NCI-H446 (cell line): ENCODE results near the gene ZDHHC14.

Experiments used
- DNase-seq, 2 experiments: peaks; one replicate each; lab custom pipeline; 2025; lab: John Stamatoyannopoulos, UW

ZDHHC14 gene

GRCh38 chr6:157491571-157492232, 110.7 kb downstream of the ZDHHC14 start:
- DNase-seq: no peak

DNA sequence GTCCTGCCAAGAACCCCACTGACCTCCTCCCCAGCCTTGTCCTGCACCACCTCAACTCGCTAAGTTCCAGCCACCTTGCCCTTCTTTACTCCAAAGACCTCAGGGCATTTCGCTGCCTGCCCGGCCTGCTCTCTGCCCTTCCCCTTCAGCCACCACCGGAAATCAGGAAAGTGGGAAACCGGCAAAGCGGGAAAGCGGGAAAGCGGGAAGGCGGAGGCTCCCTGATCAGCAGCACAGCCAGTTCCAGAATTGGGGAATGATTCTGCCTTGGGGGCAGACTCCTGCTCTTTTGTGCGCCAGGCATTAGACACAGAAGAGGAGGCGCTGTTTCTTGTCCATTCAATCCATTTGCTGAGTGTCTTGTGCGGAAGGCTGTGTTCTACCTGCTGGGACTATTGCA, 111.3 kb downstream of the ZDHHC14 start:
- DNase-seq: no peak

- DNase-seq: no peak
Observed at GRCh38 chr6:157492741-157493140, 111.8 kb downstream of the ZDHHC14 start.

DNA sequence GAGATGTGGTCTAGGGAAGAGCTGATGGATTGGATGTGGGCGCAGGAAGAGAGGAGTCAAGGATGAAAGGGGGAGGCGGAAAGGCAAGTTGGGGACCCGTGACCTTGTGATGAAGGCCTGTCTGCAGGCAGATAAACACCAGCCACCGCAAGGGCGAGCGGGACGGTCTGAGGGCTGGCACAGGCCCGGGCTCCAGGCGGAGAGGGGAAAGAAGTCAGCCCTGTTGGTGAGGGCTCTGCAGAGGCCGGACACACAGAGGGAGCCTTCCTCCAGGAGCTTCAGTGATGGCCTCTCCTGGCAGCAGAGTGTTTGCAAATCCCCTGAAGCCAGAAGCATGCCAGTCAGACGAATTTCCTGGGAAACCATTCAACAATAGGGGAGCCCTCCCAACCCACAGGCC, 112.2 kb downstream of the ZDHHC14 start:
- no peak for DNase-seq

- no peak for DNase-seq
Observed at GRCh38 chr6:157493576-157493975, 112.6 kb downstream of the ZDHHC14 start.

GRCh38 chr6:157494132-157494710, 113.2 kb downstream of the ZDHHC14 start:
- no peak for DNase-seq

GRCh38 chr6:157496534-157497095, 115.6 kb downstream of the ZDHHC14 start:
- no peak for DNase-seq

DNA sequence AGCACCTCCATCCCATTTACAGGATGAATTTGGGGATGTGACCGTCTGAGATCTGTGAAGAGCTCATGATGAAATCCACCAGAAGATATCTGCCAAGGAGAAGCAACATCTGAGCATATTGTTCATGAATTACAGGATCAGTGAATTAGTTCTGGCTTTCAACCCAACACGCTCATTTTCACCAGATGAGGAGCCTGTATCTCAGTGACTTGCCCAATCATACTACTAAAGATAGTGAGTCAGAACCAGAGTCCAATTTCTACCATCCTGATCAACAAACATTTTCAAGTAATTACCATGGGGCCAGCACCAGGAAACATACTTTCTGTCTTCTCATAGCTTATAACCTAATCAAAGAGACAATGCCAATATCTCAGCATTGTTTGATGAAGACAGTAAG, 116.6 kb downstream of the ZDHHC14 start:
- DNase-seq: no peak

DNA sequence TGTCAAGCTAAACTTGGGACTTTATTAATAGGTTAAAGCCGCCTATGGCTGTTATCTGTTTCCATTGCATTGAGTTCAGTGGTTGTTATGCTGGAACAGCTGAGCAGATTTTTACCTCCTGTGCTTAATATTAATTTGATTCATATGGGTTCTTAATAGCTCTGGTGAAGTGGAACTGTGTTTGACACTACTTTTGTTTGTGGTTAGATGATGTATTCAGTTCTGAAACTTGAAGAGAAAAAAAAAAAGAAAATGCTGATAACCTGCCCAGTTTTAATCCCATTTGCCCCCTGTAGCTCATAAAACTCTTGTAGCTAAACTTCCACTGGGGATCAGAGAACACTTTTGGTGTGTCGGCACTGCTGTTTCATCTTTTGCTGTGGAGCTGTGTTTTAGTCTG, 117.8 kb downstream of the ZDHHC14 start:
- DNase-seq: no peak

DNA sequence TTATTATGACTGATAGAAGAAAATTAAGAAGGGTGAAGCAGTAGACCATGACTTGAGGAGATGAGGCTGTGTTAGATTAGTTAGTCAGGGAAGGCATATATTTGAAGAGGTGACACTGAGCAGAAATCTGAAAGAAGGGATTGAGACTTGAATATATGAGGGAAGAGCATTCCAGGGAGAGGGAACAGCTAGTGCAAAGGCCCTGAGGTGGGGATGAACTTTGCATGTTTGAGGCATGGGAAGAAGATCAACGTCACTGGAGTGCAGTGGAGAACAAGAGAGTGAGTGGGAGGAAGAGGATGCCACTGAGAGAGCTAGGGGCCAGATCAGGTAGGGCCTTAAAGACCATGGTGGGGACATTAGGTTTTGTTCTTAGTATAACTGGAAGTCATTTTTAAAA, 119.0 kb downstream of the ZDHHC14 start:
- no peak for DNase-seq

GRCh38 chr6:157503018-157503747, 122.2 kb downstream of the ZDHHC14 start:
- DNase-seq: no peak

- no peak for DNase-seq
Observed at GRCh38 chr6:157505912-157506491, 125.0 kb downstream of the ZDHHC14 start.

DNA sequence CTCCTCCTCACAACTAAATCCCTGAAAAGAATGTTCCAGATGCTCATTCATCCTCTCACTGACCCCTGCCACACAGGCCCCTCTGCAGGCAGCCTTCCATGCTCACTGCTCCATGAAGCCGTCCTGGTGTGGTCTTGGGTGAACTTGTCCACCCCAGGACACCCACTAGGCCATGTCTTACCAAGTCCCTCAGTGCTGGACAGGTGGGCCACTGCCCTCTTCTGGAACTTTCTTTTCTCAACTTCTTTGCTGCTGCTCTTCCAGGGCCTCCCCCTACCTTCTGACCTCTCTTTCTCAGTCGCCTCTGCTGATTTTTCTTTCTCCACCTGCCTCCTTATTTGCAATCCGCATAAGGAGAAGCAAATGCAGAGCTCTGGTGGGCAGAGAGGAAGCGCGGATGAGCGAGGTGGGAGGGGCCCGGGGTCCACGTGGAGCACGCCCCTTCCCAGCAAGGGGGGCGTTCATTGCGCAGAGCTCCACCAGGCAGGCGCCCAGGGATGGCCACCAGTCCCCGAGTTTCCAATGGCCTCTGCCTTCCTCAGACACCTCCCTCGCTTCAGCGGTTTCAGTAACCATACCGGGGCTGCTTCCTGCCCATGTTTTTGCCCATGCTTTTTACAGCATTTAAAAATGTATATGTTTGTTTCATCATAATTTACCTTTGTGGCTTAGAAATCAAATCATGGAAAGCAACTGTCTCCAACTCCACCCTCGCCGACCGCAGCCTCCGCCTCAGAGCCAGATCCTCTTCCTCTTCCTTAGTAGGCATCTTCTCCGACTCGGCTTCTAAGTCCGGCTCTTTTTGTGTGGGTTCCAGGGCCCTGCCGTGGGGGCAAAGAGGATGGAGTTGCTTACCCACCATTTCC, 129.6 kb downstream of the ZDHHC14 start:
- no peak for DNase-seq

- no peak for DNase-seq
Observed at GRCh38 chr6:157511682-157512381, 130.8 kb downstream of the ZDHHC14 start.

- DNase-seq: no peak
Observed at GRCh38 chr6:157512382-157512682, 131.3 kb downstream of the ZDHHC14 start.

GRCh38 chr6:157513004-157513603, 132.1 kb downstream of the ZDHHC14 start:
- DNase-seq: no peak

DNA sequence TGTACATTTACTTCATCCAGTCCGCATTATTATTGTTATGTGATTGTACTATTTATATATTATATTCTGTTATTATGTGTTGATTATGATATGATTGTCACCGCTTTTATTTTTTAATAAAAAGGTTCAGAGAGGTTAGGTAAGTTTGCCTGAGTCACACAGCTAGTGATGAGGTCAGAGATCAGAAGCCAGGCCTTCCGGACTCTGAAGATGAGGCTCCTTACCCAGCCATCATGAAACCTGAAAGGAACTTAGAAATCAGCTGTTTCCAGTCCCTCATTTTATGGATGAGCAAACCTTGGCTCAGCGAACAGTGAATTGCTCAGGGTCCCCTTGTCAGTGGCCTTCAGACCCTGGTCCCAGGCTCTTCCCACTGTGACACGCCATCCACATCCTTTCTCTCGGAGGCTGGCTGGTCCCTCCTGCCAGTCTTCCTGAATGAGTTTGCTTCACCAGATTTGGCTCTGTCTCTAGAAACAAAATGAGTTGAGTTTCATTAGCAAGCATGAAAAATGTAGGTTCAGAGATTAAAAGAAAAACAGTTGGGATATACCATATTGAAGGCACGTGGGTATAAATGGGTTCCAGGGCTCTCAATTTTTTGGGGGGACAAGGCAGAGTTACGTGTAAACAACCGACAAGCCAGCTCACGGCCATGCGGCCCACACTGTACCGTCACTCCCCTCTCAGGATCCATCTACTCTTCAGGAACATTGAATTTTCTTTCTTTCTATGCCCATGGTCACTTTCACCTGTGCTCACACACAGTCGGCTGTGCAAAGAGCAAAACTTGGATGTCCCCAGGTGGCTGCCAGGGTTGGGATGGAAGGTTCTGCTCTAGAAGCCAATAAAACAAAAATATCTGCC, 132.9 kb downstream of the ZDHHC14 start:
- DNase-seq: no peak

DNA sequence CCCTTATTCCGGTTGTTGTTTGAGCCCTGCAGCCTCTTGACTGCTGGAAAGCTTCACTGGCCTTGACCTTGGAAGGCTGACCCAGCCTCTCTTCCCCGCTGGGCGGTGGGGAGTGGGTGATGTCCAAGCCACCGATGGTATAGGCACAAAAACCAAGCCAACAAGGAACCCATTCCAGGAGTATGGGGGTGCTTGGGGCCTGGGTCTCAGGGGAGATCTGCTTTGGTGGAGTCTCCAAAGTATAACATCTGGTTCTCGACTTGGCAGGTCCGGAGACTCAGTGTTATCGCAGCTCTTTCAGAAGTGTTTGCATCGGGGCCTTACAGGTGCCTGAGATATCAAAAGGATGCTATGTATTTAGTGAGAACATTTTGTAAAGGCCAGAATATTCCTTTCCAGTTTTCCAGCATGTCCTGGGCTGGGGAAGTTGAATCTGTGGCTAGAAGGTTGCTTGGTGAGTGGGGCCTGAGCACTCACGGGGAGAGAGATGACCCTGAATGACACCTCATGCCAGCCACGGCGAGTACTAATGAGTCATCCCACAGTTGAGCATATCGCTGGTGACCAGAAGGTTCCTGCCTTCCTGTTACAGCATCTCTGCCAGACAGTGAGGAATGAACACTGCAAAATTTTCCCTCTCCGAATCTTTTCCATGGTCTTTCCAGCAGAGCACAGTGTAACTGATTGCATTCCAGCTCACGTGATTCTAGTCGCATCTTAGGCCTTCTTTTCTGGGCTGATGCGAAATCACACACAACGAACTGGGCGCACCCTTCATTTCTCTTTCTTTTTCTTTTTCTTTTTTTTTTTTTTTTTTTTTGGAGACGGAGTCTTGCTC, 133.9 kb downstream of the ZDHHC14 start:
- no peak for DNase-seq
